Endothelial cell of umbilical vein (primary cell): ENCODE data around the gene TBX2. TPM values are rescaled to one million over a fixed set of nuclear protein-coding genes. Genes with fewer than 3 reads are reported as not detected.
"Not testable (repeated sequence)": the region's sequence is repeated elsewhere in the genome, so short reads cannot be mapped to it uniquely, and the experiment has no call there.

Experiments
- BruUV-seq: library from RNA; stranded (reverse); fragments of 400-500 nt; replicated peaks from 2 replicates; lab custom pipeline; 2021; lab: Mats Ljungman, UMichigan
- CTCF ChIA-PET: fragments of 300-600, 350-600 bp; sonication (Branson Sonifier 250); formaldehyde crosslinking; loops from one replicate; lab custom pipeline; 2021; ENCODE audit warnings: antibody characterized with exemption, inconsistent platforms; lab: Charles Lee
- POLR2A ChIA-PET: fragments of 300-600, 350-600 bp; sonication (Branson Sonifier 250); formaldehyde crosslinking; loops from one replicate; lab custom pipeline; 2021; ENCODE audit warnings: antibody characterized with exemption, inconsistent platforms; lab: Charles Lee
- DNase-seq: peaks from one replicate; pipeline ENCODE4 v3.0.0-alpha.2; 2011; ENCODE audit warnings: low read depth, low spot score
- FAIRE-seq: peaks from 2 replicates; lab custom pipeline; 2011; peaks lifted over from hg19 to GRCh38; lab: Jason Lieb, UNC
- H2AFZ ChIP-seq: 2 replicates; pipeline ENCODE4 v1.6.0; 2012; ENCODE audit warnings: low read depth, low read length, control low read depth, inconsistent platforms
- H3K27ac ChIP-seq: 2 replicates; pipeline ENCODE4 v1.5.1; 2011; ENCODE audit warnings: low read depth, mild to moderate bottlenecking, control low read depth, low read length, moderate library complexity; ENCODE audit not compliant: insufficient read depth
- H3K27me3 ChIP-seq, 2 experiments: 2 replicates each; pipeline versions ENCODE4 v1.6.0 to v1.6.1; 2011; ENCODE audit warnings: low read length in 2 of 2, mixed read lengths in 1 of 2; ENCODE audit not compliant: control insufficient read depth in 2 of 2, insufficient read depth in 2 of 2
- H3K36me3 ChIP-seq, 2 experiments: 2 replicates in 1 of 2; 3 replicates in 1 of 2; pipeline ENCODE4 v1.5.1; 2011; ENCODE audit warnings: low read length in 2 of 2, mild to moderate bottlenecking in 1 of 2, moderate library complexity in 1 of 2; ENCODE audit not compliant: control insufficient read depth in 2 of 2, insufficient read depth in 2 of 2; ENCODE audit errors: extremely low read depth in 1 of 2
- H3K4me1 ChIP-seq: 3 replicates; pipeline ENCODE4 v1.5.1; 2011; ENCODE audit warnings: mild to moderate bottlenecking, low read length; ENCODE audit not compliant: control insufficient read depth, insufficient read depth; ENCODE audit errors: extremely low read depth
- H3K4me2 ChIP-seq: 2 replicates; pipeline ENCODE4 v1.6.1; 2011; ENCODE audit warnings: low read length, control low read depth, mixed read lengths; ENCODE audit not compliant: insufficient read depth
- H3K4me3 ChIP-seq, 3 experiments: fragments of 200-600 bp in 1 of 3; sonication (generic), shearing (Covaris generic) in 1 of 3; replicated peaks in 1 of 3; 2 replicates each; pipeline ENCODE4 v1.5.1; 2011 to 2016; ENCODE audit warnings: control low read depth in 3 of 3, low read length in 3 of 3, mild to moderate bottlenecking in 2 of 3, inconsistent platforms in 1 of 3, low read depth in 1 of 3, moderate library complexity in 1 of 3; ENCODE audit not compliant: insufficient read depth in 1 of 3
- H3K79me2 ChIP-seq: 2 replicates; pipeline ENCODE4 v1.6.0; 2012; ENCODE audit warnings: low read length, inconsistent platforms; ENCODE audit not compliant: control insufficient read depth, insufficient read depth
- H3K9ac ChIP-seq: replicated peaks from 2 replicates; pipeline ENCODE3; 2011; ENCODE audit warnings: low read length, control low read depth; ENCODE audit not compliant: insufficient read depth; ENCODE audit errors: extremely low read depth
- H3K9me1 ChIP-seq: replicated peaks from 3 replicates; pipeline ENCODE4 v1.6.0; 2011; ENCODE audit warnings: mild to moderate bottlenecking, low read length; ENCODE audit not compliant: control insufficient read depth, insufficient read depth; ENCODE audit errors: extremely low read depth
- H3K9me3 ChIP-seq: replicated peaks from 2 replicates; pipeline ENCODE4 v1.5.1; 2012; ENCODE audit warnings: low read length, inconsistent platforms; ENCODE audit not compliant: control insufficient read depth, insufficient read depth
- H4K20me1 ChIP-seq: replicated peaks from 2 replicates; pipeline ENCODE3; 2011; ENCODE audit warnings: mild to moderate bottlenecking, low read length; ENCODE audit not compliant: control insufficient read depth, insufficient read depth; ENCODE audit errors: extremely low read depth
- CTCF ChIP-seq, 2 donors: IDR thresholded peaks; 1 replicate in 1 of 2; 2 replicates in 1 of 2; pipeline ENCODE4 v1.5.1; 2011; ENCODE audit warnings: low read length in 2 of 2, mild to moderate bottlenecking in 2 of 2, moderate library complexity in 2 of 2, control low read depth in 1 of 2, inconsistent platforms in 1 of 2, low read depth in 1 of 2; ENCODE audit not compliant: insufficient read depth in 1 of 2; ENCODE audit errors: extremely low read depth in 1 of 2
- EZH2 ChIP-seq: IDR thresholded peaks from 2 replicates; pipeline ENCODE4 v1.6.1; 2012; ENCODE audit warnings: borderline replicate concordance, low read depth, mild to moderate bottlenecking, moderate library complexity, low read length, inconsistent platforms; ENCODE audit not compliant: severe bottlenecking
- FOS ChIP-seq: IDR thresholded peaks from 2 replicates; pipeline ENCODE4 v1.6.1; 2011; ENCODE audit warnings: mild to moderate bottlenecking, low read length, moderate library complexity, borderline replicate concordance; ENCODE audit not compliant: insufficient read depth
- GATA2 ChIP-seq: IDR thresholded peaks from 2 replicates; pipeline ENCODE4 v1.7.0; 2011; ENCODE audit warnings: low read depth, mild to moderate bottlenecking, moderate library complexity, mixed read lengths, low read length; ENCODE audit not compliant: insufficient read length, insufficient read depth
- JUN ChIP-seq: IDR thresholded peaks from 2 replicates; pipeline ENCODE4 v1.6.1; 2011; ENCODE audit warnings: borderline replicate concordance, low read depth; ENCODE audit not compliant: insufficient read length, insufficient read depth
- MYC ChIP-seq: IDR thresholded peaks from one replicate; pipeline ENCODE4 v1.6.1; 2011; ENCODE audit warnings: mild to moderate bottlenecking, low read depth, low read length
- POLR2A ChIP-seq: IDR thresholded peaks from 2 replicates; pipeline ENCODE4 v1.6.1; 2012; ENCODE audit warnings: low read depth, mild to moderate bottlenecking, control low read depth, low read length
- POLR2AphosphoS5 ChIP-seq: IDR thresholded peaks from 2 replicates; pipeline ENCODE4 v1.6.1; 2012; ENCODE audit warnings: low read depth, mild to moderate bottlenecking, control low read depth, low read length, moderate library complexity; ENCODE audit not compliant: insufficient read depth
- dilution Hi-C: fragments of 300-500 bp; cut with MboI; formaldehyde crosslinking; loops from one replicate; pipeline ENCODE4 v1.15.0; 2019; ENCODE audit warnings: low sequenced_read_pairs; ENCODE audit not compliant: extremely low pct_ligation_motif_present
- intact Hi-C: fragments of 100-400 bp; cut with micrococcal nuclease; formaldehyde crosslinking; loops from one replicate; pipeline ENCODE4 v1.10.0; 2022
- polyA plus RNA-seq, 4 experiments: library from polyadenylated mRNA; depleted of rRNA in 3 of 4; stranded (reverse) in 3 of 4; unstranded in 1 of 4; fragments of >200 nt; gene quantifications; 2 replicates each; pipeline versions ENCODE4 v1.2.1 to v1.2.3, GENCODE V29; 2011 to 2012; ENCODE audit warnings: missing spikeins in 1 of 4
- total RNA-seq: library from RNA; stranded (reverse); gene quantifications from 2 replicates; pipeline ENCODE4 v1.2.3, GENCODE V29; 2021

TBX2 gene
- total and polyA plus RNA-seq, 2 donors (not counting 3 experiments of a cell fraction or from before 2014, with no cell fraction given): not detected

- H3K4me2 ChIP-seq: no peak overlapping the region
- FAIRE-seq: no peak
- H3K4me3 ChIP-seq: no peak overlapping the region
- no peak overlapping the region for H3K27ac ChIP-seq
- CTCF ChIA-PET: interaction anchor here (1.3 to 1.8 kb wide), 2 partner anchors 20 to 112 kb away, joined by 3 to 6 read pairs; no protein-coding TSS in a partner anchor
- intact Hi-C loops (no loop called here), dilution Hi-C loops (no loop called here)
- peaks cover 3% of the 10 kb centered on the region for H3K4me1 ChIP-seq
- H3K9me1 ChIP-seq: no peaks in the 10 kb centered on the region
- H2AFZ ChIP-seq: no peak overlapping the region
- POLR2A ChIA-PET: no interaction called here
- TF ChIP-seq POLR2AphosphoS5 (no peak), JUN (no peak), EZH2 (no peak), POLR2A (no peak), CTCF (IDR thresholded peaks at IDR 0.05; ENCODE audit: extremely low read depth in 1 of 2, insufficient read depth in 1 of 2, low read depth in 1 of 2, low read length in 2 of 2) (no peak), GATA2 (no peak), MYC (no peak), FOS (no peak)
- BruUV-seq: no TSS peak
- H3K79me2 ChIP-seq: no peaks in the 10 kb centered on the region
- no peak for DNase-seq
- no peak overlapping the region for H3K9ac ChIP-seq
- peaks cover 2% of the 10 kb centered on the region for H4K20me1 ChIP-seq
- no peaks in the 10 kb centered on the region for H3K9me3 ChIP-seq
- peaks cover 43 to 63% of the 10 kb centered on the region in 2 experiments for H3K27me3 ChIP-seq
- no peaks in the 10 kb centered on the region for H3K36me3 ChIP-seq
Observed at GRCh38 chr17:61448042-61448441, 48.4 kb downstream of the TBX2 start.

GRCh38 chr17:61449140-61449539, 49.5 kb downstream of the TBX2 start:
- dilution Hi-C loops, H3K9ac ChIP-seq, DNase-seq, H4K20me1 ChIP-seq, H3K4me1 ChIP-seq, intact Hi-C loops, H2AFZ ChIP-seq, H3K79me2 ChIP-seq, H3K36me3 ChIP-seq, H3K4me2 ChIP-seq, BruUV-seq, H3K4me3 ChIP-seq, H3K27ac ChIP-seq, POLR2A ChIA-PET, H3K9me3 ChIP-seq, H3K9me1 ChIP-seq, FAIRE-seq: not testable (repeated sequence)
- CTCF ChIA-PET: interaction anchor here (1.4 to 2.0 kb wide), 3 partner anchors 19 to 45 kb away, joined by 3 to 7 read pairs (median 4); no protein-coding TSS in a partner anchor
- H3K27me3 ChIP-seq: peaks cover 50 to 74% of the 10 kb centered on the region in 2 experiments
